Measurements from ENCODE around the gene TRAPPC3L. TPM values are rescaled to one million over a fixed set of nuclear protein-coding genes. Genes with fewer than 3 reads are reported as not detected.

TRAPPC3L gene
- total and polyA plus RNA-seq, 3 donors from 2014 or later = 0.37 to 0.39 TPM; not detected in 1

GRCh38 chr6:116556065-116556464, 10.6 kb upstream of the TRAPPC3L start:
- no peaks in the 10 kb centered on the region for H3K36me3 ChIP-seq (ENCODE audit: low read depth, missing control alignments)
- H3K27ac ChIP-seq = no peak overlapping the region
- no peak overlapping the region for H3K4me3 ChIP-seq
- no peak for TF ChIP-seq CTCF (IDR thresholded peaks at IDR 0.05)
- TF ChIP-seq POLR2A (IDR thresholded peaks at IDR 0.05) = no peak
- H3K9me3 ChIP-seq = no peaks in the 10 kb centered on the region
- H3K27me3 ChIP-seq = no peaks in the 10 kb centered on the region
- intact Hi-C loops (cut with DNase I; ENCODE audit: low total_unique reads) = no loop called here
- no peak for DNase-seq
- WGBS, 2 donors = 67 to 90% methylated on average over 1 of the region's 1 CpG
- no peaks in the 10 kb centered on the region for H3K4me1 ChIP-seq

GRCh38 chr6:116553451-116553850, 8.0 kb upstream of the TRAPPC3L start, which contains the start of gene CALHM4:
TSS of gene CALHM4 (plus strand) at chr6:116553751. CDS start at chr6:116553794, 43 bp downstream.
- Histone ChIP-seq H3K36me3 (ENCODE audit: low read depth, missing control alignments) (no peaks in the 10 kb centered on the region), H3K4me1 (no peaks in the 10 kb centered on the region), H3K27me3 (no peaks in the 10 kb centered on the region), H3K9me3 (no peaks in the 10 kb centered on the region), H3K4me3 (peak within 1 kb of the TSS in 1 of 2 donors; percentile 18), H3K27ac (no peak within 1 kb of the TSS)
- intact Hi-C loops (cut with DNase I; ENCODE audit: low total_unique reads) = no loop called here
- no peak for DNase-seq
- no peak for TF ChIP-seq POLR2A (IDR thresholded peaks at IDR 0.05)
- no peak for TF ChIP-seq CTCF (IDR thresholded peaks at IDR 0.05)

- Histone ChIP-seq H3K27me3 (no peaks in the 10 kb centered on the region), H3K27ac (no peak overlapping the region), H3K9me3 (no peaks in the 10 kb centered on the region), H3K36me3 (ENCODE audit: low read depth, missing control alignments) (no peaks in the 10 kb centered on the region), H3K4me3 (no peak overlapping the region), H3K4me1 (no peaks in the 10 kb centered on the region)
- WGBS, 2 donors = 51 to 61% methylated on average over 4 of the region's 4 CpGs
- no peak for TF ChIP-seq CTCF (IDR thresholded peaks at IDR 0.05)
- no peak for TF ChIP-seq POLR2A (IDR thresholded peaks at IDR 0.05)
- intact Hi-C loops (cut with DNase I; ENCODE audit: low total_unique reads) = no loop called here
- no peak for DNase-seq
These were observed 5.3 kb upstream of the TRAPPC3L start for GRCh38 chr6:116550796-116551195.

- intact Hi-C loops (cut with DNase I; ENCODE audit: low total_unique reads) = no loop called here
- no peaks in the 10 kb centered on the region for H3K4me1 ChIP-seq
- H3K9me3 ChIP-seq = no peaks in the 10 kb centered on the region
- H3K4me3 ChIP-seq = no peak overlapping the region
- TF ChIP-seq CTCF (IDR thresholded peaks at IDR 0.05) = no peak
- no peak for TF ChIP-seq POLR2A (IDR thresholded peaks at IDR 0.05)
- H3K27me3 ChIP-seq = no peaks in the 10 kb centered on the region
- no peaks in the 10 kb centered on the region for H3K36me3 ChIP-seq (ENCODE audit: low read depth, missing control alignments)
- 82 to 88% methylated on average over 6 of the region's 6 CpGs for WGBS, 2 donors
- H3K27ac ChIP-seq = no peak overlapping the region
- no peak for DNase-seq
These were observed 1.9 kb upstream of the TRAPPC3L start for GRCh38 chr6:116547358-116547757.

- no peak for DNase-seq
- Histone ChIP-seq H3K27ac (no peak overlapping the region), H3K36me3 (ENCODE audit: low read depth, missing control alignments) (no peaks in the 10 kb centered on the region), H3K9me3 (no peaks in the 10 kb centered on the region), H3K27me3 (no peaks in the 10 kb centered on the region), H3K4me1 (no peaks in the 10 kb centered on the region), H3K4me3 (no peak overlapping the region)
- intact Hi-C loops (cut with DNase I; ENCODE audit: low total_unique reads) = no loop called here
- TF ChIP-seq CTCF (IDR thresholded peaks at IDR 0.05) (no peak), POLR2A (IDR thresholded peaks at IDR 0.05) (no peak)
These were observed 2.3 kb downstream of the TRAPPC3L start for GRCh38 chr6:116543149-116543548.
